Naive thymus-derived CD8-positive, alpha-beta T cell (primary cell): ENCODE results near the gene DMPK. TPM values are rescaled to one million over a fixed set of nuclear protein-coding genes. Genes with fewer than 3 reads are reported as not detected.
A peak's percentile ranks its signal among the peaks of the same experiment; 100 is the strongest.

Experiments
- ATAC-seq, 2 donors: fragments of 150-1000 bp; cut with Tn5 transposase in 1 of 2; sonication (Bioruptor Pico), chemical (Tn5 transposase) in 1 of 2; 1 replicate in 1 of 2; 2 replicates in 1 of 2; pipeline ENCODE4 v1.10.0; 2021; ENCODE audit warnings: mild to moderate bottlenecking in 2 of 2, moderate library complexity in 2 of 2
- POLR2A ChIA-PET: fragments of 350-600 bp; sonication (Branson Sonifier 250); formaldehyde crosslinking; loops from one replicate; lab custom pipeline; 2021; ENCODE audit warnings: antibody characterized with exemption; lab: Charles Lee
- DNase-seq, 10 donors: peaks; one replicate each; pipeline versions ENCODE4 v3.0.0 to v3.0.0-alpha.2; 2020 to 2022
- H3K27ac Mint-ChIP-seq, 10 donors: one replicate each; pipeline ENCODE4 v1.8.0; 2020 to 2022; ENCODE audit warnings: mild to moderate bottlenecking in 10 of 10, mixed read lengths in 10 of 10, moderate library complexity in 4 of 10, inconsistent platforms in 1 of 10
- H3K27me3 Mint-ChIP-seq, 5 donors: one replicate each; pipeline ENCODE4 v1.8.0; 2021 to 2022; ENCODE audit warnings: mixed read lengths in 5 of 5
- H3K36me3 Mint-ChIP-seq, 3 donors: one replicate each; pipeline ENCODE4 v1.8.0; 2020 to 2022; ENCODE audit warnings: mixed read lengths in 3 of 3, mild to moderate bottlenecking in 2 of 3, inconsistent platforms in 1 of 3
- H3K4me1 Mint-ChIP-seq, 4 donors: one replicate each; pipeline ENCODE4 v1.8.0; 2021 to 2022; ENCODE audit warnings: mixed read lengths in 4 of 4
- H3K4me3 Mint-ChIP-seq, 10 donors: one replicate each; pipeline ENCODE4 v1.8.0; 2020 to 2022; ENCODE audit warnings: mild to moderate bottlenecking in 10 of 10, mixed read lengths in 10 of 10, moderate library complexity in 6 of 10, inconsistent platforms in 1 of 10
- H3K9me3 Mint-ChIP-seq, 9 donors: one replicate each; pipeline ENCODE4 v1.8.0; 2020 to 2022; ENCODE audit warnings: mixed read lengths in 9 of 9, mild to moderate bottlenecking in 3 of 9, inconsistent platforms in 1 of 9, moderate library complexity in 1 of 9
- polyA plus RNA-seq, 3 donors: library from polyadenylated mRNA; unstranded; fragments of 300-500 nt; fragmentation: Illumina TruSeq; gene quantifications; one replicate each; pipeline ENCODE4 v1.2.3, GENCODE V29; 2021
- total RNA-seq, 8 experiments: library from RNA in 2 of 8; stranded (reverse) in 2 of 8; gene quantifications; one replicate each; pipeline ENCODE4 v1.2.3 and lab custom pipeline; 2021 to 2026

DMPK gene, protein sequence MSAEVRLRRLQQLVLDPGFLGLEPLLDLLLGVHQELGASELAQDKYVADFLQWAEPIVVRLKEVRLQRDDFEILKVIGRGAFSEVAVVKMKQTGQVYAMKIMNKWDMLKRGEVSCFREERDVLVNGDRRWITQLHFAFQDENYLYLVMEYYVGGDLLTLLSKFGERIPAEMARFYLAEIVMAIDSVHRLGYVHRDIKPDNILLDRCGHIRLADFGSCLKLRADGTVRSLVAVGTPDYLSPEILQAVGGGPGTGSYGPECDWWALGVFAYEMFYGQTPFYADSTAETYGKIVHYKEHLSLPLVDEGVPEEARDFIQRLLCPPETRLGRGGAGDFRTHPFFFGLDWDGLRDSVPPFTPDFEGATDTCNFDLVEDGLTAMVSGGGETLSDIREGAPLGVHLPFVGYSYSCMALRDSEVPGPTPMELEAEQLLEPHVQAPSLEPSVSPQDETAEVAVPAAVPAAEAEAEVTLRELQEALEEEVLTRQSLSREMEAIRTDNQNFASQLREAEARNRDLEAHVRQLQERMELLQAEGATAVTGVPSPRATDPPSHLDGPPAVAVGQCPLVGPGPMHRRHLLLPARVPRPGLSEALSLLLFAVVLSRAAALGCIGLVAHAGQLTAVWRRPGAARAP
- total RNA-seq: 10 to 100 TPM; 44.2 to 44.3 TPM
- under 1 TPM; 0.60 to 0.99 (median 0.81) TPM for polyA plus RNA-seq
- 6.4 to 11.3 (median 10.1) reads per million in 6 experiments for total RNA-seq (lab: John Stamatoyannopoulos, UW)

- POLR2A ChIA-PET: interaction anchor here (0.6 to 1.6 kb wide), 6 partner anchors 9 to 1826 kb away, joined by 3 to 6 read pairs (median 4); partner anchors contain the start of gene DMWD
Observed at GRCh38 chr19:45782162-45782691, at the start of gene DMPK. DMPK (minus strand) TSS chr19:45782490; CDS start chr19:45782352, 138 bp downstream.

GRCh38 chr19:45828945-45829344 is 46.7 kb upstream of the DMPK start:
- POLR2A ChIA-PET: interaction anchor here (0.6 kb wide), 1 partner anchor 773 kb away, joined by 3 read pairs; no protein-coding TSS in a partner anchor
- no peaks in the 10 kb centered on the region for H3K27me3 Mint-ChIP-seq
- DNase-seq: no peak
- H3K36me3 Mint-ChIP-seq: peaks cover 0 to 81% (median 30%) of the 10 kb centered on the region in 3 donors
- H3K4me1 Mint-ChIP-seq: peaks cover 3 to 6% (median 5%) of the 10 kb centered on the region in 4 donors
- H3K27ac Mint-ChIP-seq: peak overlapping the region in 3 of 10 donors; percentile 46 to 60 (median 48)
- no peak for ATAC-seq
- no peaks in the 10 kb centered on the region for H3K9me3 Mint-ChIP-seq
- H3K4me3 Mint-ChIP-seq: no peak overlapping the region

More at GRCh38 chr19:45782162-45782691, at the start of gene DMPK:
- Mint-ChIP-seq H3K27ac (no peak within 1 kb of the TSS), H3K4me3 (no peak within 1 kb of the TSS), H3K4me1 (peaks cover 11 to 27% (median 22%) of the 10 kb centered on the region in 4 donors), H3K36me3 (peaks cover 0 to 38% (median 16%) of the 10 kb centered on the region in 3 donors), H3K27me3 (peaks cover 10 to 56% (median 35%) of the 10 kb centered on the region in 5 donors), H3K9me3 (no peaks in the 10 kb centered on the region)
- ATAC-seq (no peak), DNase-seq (no peak)

DNA sequence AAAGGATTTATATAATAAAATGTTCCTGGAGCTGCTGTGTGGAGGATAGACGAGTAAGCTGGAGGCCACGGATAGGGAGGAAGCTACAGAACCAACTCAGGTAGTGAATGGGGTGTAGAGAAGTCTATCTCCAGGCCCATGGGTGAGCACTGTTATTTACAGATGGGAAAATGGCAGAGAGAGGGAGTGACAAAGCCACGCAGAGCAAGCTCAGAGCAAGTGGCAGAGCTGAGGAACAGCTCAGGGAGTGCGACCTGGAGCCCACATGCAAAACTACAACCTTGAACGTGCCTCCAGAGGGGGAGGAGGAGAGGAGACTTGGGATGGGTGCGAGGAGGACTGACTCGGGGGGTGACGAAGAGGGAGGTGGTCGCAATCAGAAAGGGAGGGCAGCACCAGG is 46.2 kb upstream of the DMPK start:
- ATAC-seq (no peak), DNase-seq (no peak)
- Mint-ChIP-seq H3K27ac (peak overlapping the region in 2 of 10 donors; percentile 60 to 80), H3K9me3 (no peaks in the 10 kb centered on the region), H3K4me1 (peaks cover 3 to 6% (median 5%) of the 10 kb centered on the region in 4 donors), H3K36me3 (peaks cover 0 to 77% (median 30%) of the 10 kb centered on the region in 3 donors), H3K27me3 (no peaks in the 10 kb centered on the region), H3K4me3 (no peak overlapping the region)
- POLR2A ChIA-PET: interaction anchor here (0.6 kb wide), 1 partner anchor 773 kb away, joined by 3 read pairs; no protein-coding TSS in a partner anchor

- H3K27ac Mint-ChIP-seq: peak overlapping the region in 1 of 10 donors; percentile 25
- no peak overlapping the region for H3K4me3 Mint-ChIP-seq
- POLR2A ChIA-PET: no interaction called here
- H3K27me3 Mint-ChIP-seq: no peaks in the 10 kb centered on the region
- peaks cover 3 to 6% (median 5%) of the 10 kb centered on the region in 4 donors for H3K4me1 Mint-ChIP-seq
- no peaks in the 10 kb centered on the region for H3K9me3 Mint-ChIP-seq
- ATAC-seq: no peak
- DNase-seq: no peak
- peaks cover 0 to 73% (median 30%) of the 10 kb centered on the region in 3 donors for H3K36me3 Mint-ChIP-seq
Observed at GRCh38 chr19:45827459-45828093, 45.3 kb upstream of the DMPK start.

- peak overlapping the region in 1 of 10 donors; percentile 56 for H3K27ac Mint-ChIP-seq
- POLR2A ChIA-PET: no interaction called here
- no peaks in the 10 kb centered on the region for H3K9me3 Mint-ChIP-seq
- no peak overlapping the region for H3K4me3 Mint-ChIP-seq
- ATAC-seq (no peak), DNase-seq (no peak)
- no peaks in the 10 kb centered on the region for H3K27me3 Mint-ChIP-seq
- peaks cover 0 to 66% (median 27%) of the 10 kb centered on the region in 3 donors for H3K36me3 Mint-ChIP-seq
- H3K4me1 Mint-ChIP-seq: peaks cover 3 to 6% (median 5%) of the 10 kb centered on the region in 4 donors
Observed at GRCh38 chr19:45826934-45827333, 44.6 kb upstream of the DMPK start.

DNA sequence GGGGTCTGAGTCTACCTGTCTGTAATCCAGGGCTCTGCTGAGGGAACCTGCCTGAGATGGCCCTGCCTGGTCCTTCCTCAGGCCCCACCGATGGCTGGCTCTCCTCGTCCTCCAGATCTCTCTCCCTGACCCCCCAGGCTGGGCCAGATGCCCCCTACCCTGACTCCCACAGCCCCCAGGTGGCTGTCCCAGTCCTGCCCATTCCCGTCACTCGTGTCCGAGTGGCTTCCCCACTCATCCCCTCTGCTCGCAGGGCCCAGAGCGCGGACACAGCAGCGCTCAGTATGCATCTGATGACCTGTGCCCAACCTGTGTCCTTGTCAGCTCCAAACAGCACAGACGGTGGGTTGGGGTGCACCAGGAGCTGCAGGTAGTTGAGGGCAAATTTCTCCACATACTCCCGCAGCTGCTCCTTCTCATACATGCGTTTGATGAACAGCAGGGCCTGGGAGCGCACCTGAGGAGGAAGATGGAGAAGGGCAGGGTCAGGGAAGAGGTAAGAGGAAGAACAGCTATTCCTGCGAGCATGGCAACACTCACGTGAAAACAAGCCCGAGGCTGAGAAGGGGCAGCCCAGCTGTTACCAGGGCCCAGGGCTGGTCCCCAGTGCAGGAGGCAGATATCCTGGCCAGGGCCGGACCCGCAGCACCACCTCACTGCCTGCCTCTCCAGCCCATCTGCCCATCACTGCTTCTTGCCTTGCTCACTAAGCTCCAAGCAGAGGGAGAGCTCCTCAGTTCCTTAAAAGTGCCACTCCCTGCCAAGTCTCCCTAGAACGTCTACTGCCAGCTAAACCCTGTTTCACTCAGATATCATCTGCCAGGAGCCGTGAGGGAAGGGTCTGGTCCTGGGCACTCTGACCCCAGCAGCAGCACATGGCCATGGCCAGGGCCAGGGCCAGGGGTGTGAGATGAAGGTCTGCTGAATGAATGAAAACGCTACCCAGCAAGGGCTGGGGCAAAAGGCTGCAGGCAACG is 43.9 kb upstream of the DMPK start:
- no peaks in the 10 kb centered on the region for H3K27me3 Mint-ChIP-seq
- H3K4me3 Mint-ChIP-seq: no peak overlapping the region
- H3K27ac Mint-ChIP-seq: peak overlapping the region in 3 of 10 donors; percentile 29 to 68 (median 56)
- no peaks in the 10 kb centered on the region for H3K9me3 Mint-ChIP-seq
- DNase-seq: no peak
- H3K36me3 Mint-ChIP-seq: peaks cover 0 to 61% (median 23%) of the 10 kb centered on the region in 3 donors
- POLR2A ChIA-PET: no interaction called here
- peaks cover 3 to 6% (median 4%) of the 10 kb centered on the region in 4 donors for H3K4me1 Mint-ChIP-seq
- ATAC-seq: no peak

DNA sequence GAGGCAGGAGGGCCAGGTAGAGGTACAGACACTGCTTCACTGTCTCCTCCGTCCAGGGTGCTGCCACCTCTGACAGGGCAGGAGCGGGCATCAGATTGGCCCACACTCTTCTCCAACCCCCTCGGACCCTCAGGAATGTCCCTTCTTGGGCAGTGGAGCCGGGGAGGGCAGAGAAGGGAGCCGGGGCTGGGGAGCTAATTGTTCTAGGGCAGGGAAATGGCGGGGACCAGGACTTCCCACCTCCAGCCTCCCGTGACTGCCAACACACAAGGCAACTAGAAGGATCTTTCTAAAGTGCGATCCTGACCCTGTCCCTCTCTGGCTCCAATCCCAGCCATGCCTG is 42.9 kb upstream of the DMPK start:
- Mint-ChIP-seq H3K4me3 (no peak overlapping the region), H3K36me3 (peaks cover 0 to 58% (median 22%) of the 10 kb centered on the region in 3 donors), H3K9me3 (no peaks in the 10 kb centered on the region), H3K27ac (no peak overlapping the region), H3K27me3 (no peaks in the 10 kb centered on the region), H3K4me1 (peaks cover 2 to 6% (median 4%) of the 10 kb centered on the region in 4 donors)
- POLR2A ChIA-PET: interaction anchor here (0.7 kb wide), 1 partner anchor 12 kb away, joined by 3 read pairs; no protein-coding TSS in a partner anchor
- DNase-seq: no peak
- no peak for ATAC-seq

GRCh38 chr19:45824531-45825262 is 42.4 kb upstream of the DMPK start:
- peak overlapping the region in 3 of 10 donors; percentile 52 to 70 (median 62) for H3K4me3 Mint-ChIP-seq

DNA sequence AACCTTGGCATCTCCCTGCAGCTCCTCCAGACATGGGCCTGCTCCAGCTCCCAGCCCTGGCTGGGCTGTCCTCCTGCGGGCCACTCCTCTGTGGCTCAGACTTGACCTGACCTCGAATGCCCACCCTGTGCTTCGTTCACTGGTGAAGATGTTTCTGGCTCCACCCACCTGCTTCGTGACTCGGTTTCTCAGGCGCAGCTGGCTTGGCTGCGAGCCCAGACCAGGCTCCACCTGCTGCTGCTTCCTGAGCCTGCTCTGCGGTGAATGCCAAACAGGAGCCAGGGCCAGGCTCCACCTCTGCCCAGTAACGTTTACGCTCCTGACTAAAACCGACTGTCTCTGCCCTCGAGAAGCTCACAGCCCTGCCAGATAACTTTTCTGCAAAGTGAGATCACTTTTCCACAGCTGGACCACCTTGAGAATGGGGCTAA is 41.8 kb upstream of the DMPK start:
- Mint-ChIP-seq H3K4me1 (peaks cover 0 to 6% (median 4%) of the 10 kb centered on the region in 4 donors), H3K9me3 (no peaks in the 10 kb centered on the region), H3K4me3 (peak overlapping the region in 2 of 10 donors; percentile 62 to 70), H3K27ac (peak overlapping the region in 6 of 10 donors; percentile 45 to 84 (median 72)), H3K36me3 (peaks cover 0 to 50% (median 16%) of the 10 kb centered on the region in 3 donors), H3K27me3 (no peaks in the 10 kb centered on the region)
- ATAC-seq: no peak
- no peak for DNase-seq
- POLR2A ChIA-PET: no interaction called here

More at GRCh38 chr19:45824531-45825262, 42.4 kb upstream of the DMPK start:
- ATAC-seq (peak in 1 of 2 donors; percentile 32), DNase-seq (no peak)
- Mint-ChIP-seq H3K27ac (peak overlapping the region in 7 of 10 donors; percentile 45 to 84 (median 71)), H3K27me3 (no peaks in the 10 kb centered on the region), H3K9me3 (no peaks in the 10 kb centered on the region), H3K4me1 (peaks cover 0 to 6% (median 4%) of the 10 kb centered on the region in 4 donors), H3K36me3 (peaks cover 0 to 54% (median 19%) of the 10 kb centered on the region in 3 donors)
- POLR2A ChIA-PET: interaction anchor here (0.7 kb wide), 1 partner anchor 12 kb away, joined by 3 read pairs; no protein-coding TSS in a partner anchor

GRCh38 chr19:45823182-45823581 is 40.9 kb upstream of the DMPK start:
- Mint-ChIP-seq H3K36me3 (peaks cover 0 to 41% (median 9%) of the 10 kb centered on the region in 3 donors), H3K9me3 (no peaks in the 10 kb centered on the region), H3K4me1 (peaks cover 0 to 6% (median 4%) of the 10 kb centered on the region in 4 donors), H3K4me3 (no peak overlapping the region), H3K27ac (no peak overlapping the region), H3K27me3 (no peaks in the 10 kb centered on the region)
- ATAC-seq (no peak), DNase-seq (no peak)
- POLR2A ChIA-PET: interaction anchor here (0.7 kb wide), 1 partner anchor 9 kb away, joined by 4 read pairs; the partner anchor contains the start of gene RSPH6A
